HepG2 (cell line): Measurements from ENCODE around the gene S100Z. TPM values are rescaled to one million over a fixed set of nuclear protein-coding genes. Genes with fewer than 3 reads are reported as not detected.

Source experiments
- ATAC-seq: fragments of 200-7000 bp; cut with Tn5 transposase; 3 replicates; pipeline ENCODE4 v1.9.1; 2020; ENCODE audit warnings: mild to moderate bottlenecking, moderate library complexity
- BruUV-seq: library from RNA; stranded (reverse); fragments of 400-500 nt; replicated peaks from 2 replicates; lab custom pipeline; 2021; lab: Mats Ljungman, UMichigan
- CTCF ChIA-PET: fragments of 300-600 bp; formaldehyde crosslinking; extraction: SDS; loops from one replicate; lab custom pipeline; 2021; ENCODE audit warnings: low total read pairs, inconsistent platforms, low intra/inter-chr PET ratio; lab: Yijun Ruan, JAX
- POLR2A ChIA-PET: fragments of 350-600 bp; sonication (Branson Sonifier 250); formaldehyde crosslinking; loops from one replicate; lab custom pipeline; 2020; ENCODE audit warnings: antibody characterized with exemption, inconsistent platforms; lab: Yijun Ruan, JAX
- DNase-seq: peaks from one replicate; pipeline ENCODE4 v3.0.0-alpha.2; 2015; ENCODE audit warnings: low spot score
- FAIRE-seq: peaks from 3 replicates; lab custom pipeline; 2011; peaks lifted over from hg19 to GRCh38; lab: Jason Lieb, UNC
- H2AFZ ChIP-seq: one replicate; pipeline ENCODE4 v1.6.1; 2011; ENCODE audit warnings: low read length, inconsistent platforms
- H3K27ac ChIP-seq: fragments of 300-600 bp; 3 replicates; pipeline ENCODE4 v1.8.0; 2011; ENCODE audit warnings: mixed run types, mild to moderate bottlenecking, mixed read lengths, low read length, inconsistent platforms; ENCODE audit not compliant: insufficient read depth; ENCODE audit errors: extremely low read length
- H3K27me3 ChIP-seq, 2 experiments: fragments of 200-600 bp in 1 of 2; 2 replicates in 1 of 2; 3 replicates in 1 of 2; pipeline versions ENCODE4 v1.6.0 to v1.8.0; 2011; ENCODE audit warnings: low read length in 2 of 2, mild to moderate bottlenecking in 2 of 2, moderate library complexity in 2 of 2, inconsistent platforms in 1 of 2; ENCODE audit not compliant: insufficient read depth in 2 of 2, control insufficient read depth in 1 of 2
- H3K36me3 ChIP-seq, 2 experiments: fragments of 200-600 bp in 1 of 2; replicated peaks in 1 of 2; 2 replicates in 1 of 2; 3 replicates in 1 of 2; pipeline versions ENCODE4 v1.5.1 to v1.8.0; 2011; ENCODE audit warnings: low read length in 2 of 2, inconsistent platforms in 1 of 2; ENCODE audit not compliant: insufficient read depth in 2 of 2, control insufficient read depth in 1 of 2
- H3K4me1 ChIP-seq: 2 replicates; pipeline ENCODE4 v1.5.1; 2012; ENCODE audit warnings: low read length, inconsistent platforms; ENCODE audit not compliant: insufficient read depth
- H3K4me2 ChIP-seq: 2 replicates; pipeline ENCODE4 v1.6.0; 2011; ENCODE audit warnings: low read depth, low read length, inconsistent platforms
- H3K4me3 ChIP-seq, 3 experiments: fragments of 200-600 bp in 1 of 3; sonication (generic), shearing (Covaris generic) in 1 of 3; replicated peaks in 1 of 3; 2 replicates each; pipeline ENCODE4 v1.5.1; 2011 to 2016; ENCODE audit warnings: low read length in 3 of 3, inconsistent platforms in 2 of 3, low read depth in 2 of 3, mild to moderate bottlenecking in 2 of 3, control low read depth in 1 of 3, mixed read lengths in 1 of 3; ENCODE audit not compliant: insufficient read depth in 1 of 3
- H3K79me2 ChIP-seq: one replicate; pipeline ENCODE4 v1.6.1; 2011; ENCODE audit warnings: low read length, inconsistent platforms; ENCODE audit not compliant: insufficient read depth
- H3K9ac ChIP-seq: 2 replicates; pipeline ENCODE4 v1.6.0; 2011; ENCODE audit warnings: mild to moderate bottlenecking, low read depth, low read length, inconsistent platforms; ENCODE audit not compliant: insufficient read depth
- H3K9me3 ChIP-seq: 2 replicates; pipeline ENCODE4 v1.5.1; 2012; ENCODE audit warnings: mild to moderate bottlenecking, low read length
- H4K20me1 ChIP-seq: 2 replicates; pipeline ENCODE4 v1.6.0; 2011; ENCODE audit warnings: inconsistent platforms, mild to moderate bottlenecking, low read length, moderate library complexity; ENCODE audit not compliant: insufficient read depth
- AHDC1 ChIP-seq: sonication (generic); formaldehyde crosslinking; IDR thresholded peaks from 2 replicates; pipeline ENCODE4 v1.5.1; 2020; ENCODE audit warnings: mild to moderate bottlenecking, missing genetic modification reagents, borderline replicate concordance
- SRSF9 ChIP-seq: fragments of 200-400 bp; formaldehyde crosslinking; IDR thresholded peaks from 2 replicates; pipeline ENCODE4 v1.6.1; 2018; ENCODE audit warnings: borderline replicate concordance, mild to moderate bottlenecking, low read depth, low read length; ENCODE audit not compliant: insufficient read depth, poor library complexity, severe bottlenecking
- TSC22D2 ChIP-seq: sonication (generic); formaldehyde crosslinking; IDR thresholded peaks from 2 replicates; pipeline ENCODE4 v1.5.1; 2020; ENCODE audit warnings: missing genetic modification reagents, mild to moderate bottlenecking, borderline replicate concordance
- ZFYVE20 ChIP-seq: sonication (generic); formaldehyde crosslinking; IDR thresholded peaks from 2 replicates; pipeline ENCODE4 v1.8.0; 2023; ENCODE audit warnings: low read depth, mild to moderate bottlenecking, moderate library complexity, missing genetic modification reagents, borderline replicate concordance
- ZNF296 ChIP-seq: sonication (generic); formaldehyde crosslinking; conservative IDR thresholded peaks from 2 replicates; pipeline ENCODE4 v1.5.0; 2020; ENCODE audit warnings: mild to moderate bottlenecking, missing genetic modification reagents
- ZNF446 ChIP-seq: sonication (generic); formaldehyde crosslinking; IDR thresholded peaks from 2 replicates; pipeline ENCODE4 v1.5.0; 2020; ENCODE audit warnings: mild to moderate bottlenecking, missing genetic modification reagents
- ZNF512B ChIP-seq: sonication (generic); formaldehyde crosslinking; IDR thresholded peaks from 2 replicates; pipeline ENCODE4 v1.5.1; 2020; ENCODE audit warnings: missing genetic modification reagents, mild to moderate bottlenecking, borderline replicate concordance
- WGBS: methylation state at CpG from one replicate; pipeline ENCODE4 v1.1.6; 2017; ENCODE audit warnings: low lambda C conversion rate; 5-methylcytosine and 5-hydroxymethylcytosine counted together
- in situ Hi-C: cut with HindIII; loops from 2 replicates; pipeline ENCODE4 v1.10.0; 2017; ENCODE audit warnings: low pct_unique_long_range_greater_than_20kb; ENCODE audit not compliant: extremely low pct_ligation_motif_present
- intact Hi-C: fragments of 100-400 bp; cut with micrococcal nuclease; formaldehyde crosslinking; loops from one replicate; pipeline ENCODE4 v1.10.0; 2022; ENCODE audit not compliant: unreplicated experiment
- polyA plus RNA-seq, 8 experiments: library from polyadenylated mRNA; depleted of rRNA in 3 of 8; stranded (reverse) in 7 of 8; unstranded in 1 of 8; fragments of >200 nt; fragmentation: Illumina TruSeq in 4 of 8; extraction: Trizol in 4 of 8; gene quantifications; 2 replicates each; pipeline versions ENCODE4 v1.2.1 to v1.2.3, GENCODE V29; 2011 to 2016; ENCODE audit warnings: low read depth in 4 of 8, missing spikeins in 1 of 8, mixed read lengths in 1 of 8; ENCODE audit not compliant: insufficient read depth in 1 of 8
- total RNA-seq, 5 experiments: library from RNA; depleted of rRNA; stranded (reverse); fragments of >200 nt; fragmentation: Illumina TruSeq; extraction: Trizol; gene quantifications; 2 replicates each; pipeline ENCODE4 v1.2.3, GENCODE V29; 2016; ENCODE audit warnings: low read depth in 1 of 5
- TF ChIP-seq, protein P1 (sequence below): sonication (generic); formaldehyde crosslinking; IDR thresholded peaks from 2 replicates; pipeline ENCODE4 v1.8.1; 2023; ENCODE audit warnings: mild to moderate bottlenecking, missing genetic modification reagents

The S100Z gene
- total and polyA plus RNA-seq, 2 of the 13 experiments (the other 11 are each of a cell fraction or from before 2014, with no cell fraction given) = 0.22 TPM; not detected in 1

- no peak overlapping the region for H2AFZ ChIP-seq
- no TSS peak for BruUV-seq
Measured at GRCh38 chr5:76954383-76954763, 104.6 kb downstream of the S100Z start.

More at GRCh38 chr5:76954383-76954763, 104.6 kb downstream of the S100Z start:
- POLR2A ChIA-PET = no interaction called here
- Histone ChIP-seq H3K27ac (no peak overlapping the region), H3K9me3 (no peaks in the 10 kb centered on the region), H3K9ac (no peak overlapping the region), H3K4me1 (no peaks in the 10 kb centered on the region), H3K36me3 (no peaks in the 10 kb centered on the region), H3K4me3 (no peak overlapping the region), H4K20me1 (no peaks in the 10 kb centered on the region), H3K4me2 (no peak overlapping the region), H3K27me3 (peaks cover 6 to 46% of the 10 kb centered on the region in 2 experiments), H3K79me2 (no peaks in the 10 kb centered on the region)
- FAIRE-seq (no peak), ATAC-seq (no peak), DNase-seq (no peak)
- CTCF ChIA-PET = no interaction called here
- intact Hi-C loops (no loop called here), in situ Hi-C loops (no loop called here)
- 16% methylated on average over 5 of the region's 25 CpGs for WGBS
- TF ChIP-seq ZFYVE20 (no peak), AHDC1 (CRISPR knock-in tag) (no peak), SRSF9 (no peak), ZNF446 (CRISPR knock-in tag) (no peak), ZNF296 (no peak), TSC22D2 (CRISPR knock-in tag) (no peak), ZNF512B (CRISPR knock-in tag) (no peak)
- TF ChIP-seq, protein P1, sequence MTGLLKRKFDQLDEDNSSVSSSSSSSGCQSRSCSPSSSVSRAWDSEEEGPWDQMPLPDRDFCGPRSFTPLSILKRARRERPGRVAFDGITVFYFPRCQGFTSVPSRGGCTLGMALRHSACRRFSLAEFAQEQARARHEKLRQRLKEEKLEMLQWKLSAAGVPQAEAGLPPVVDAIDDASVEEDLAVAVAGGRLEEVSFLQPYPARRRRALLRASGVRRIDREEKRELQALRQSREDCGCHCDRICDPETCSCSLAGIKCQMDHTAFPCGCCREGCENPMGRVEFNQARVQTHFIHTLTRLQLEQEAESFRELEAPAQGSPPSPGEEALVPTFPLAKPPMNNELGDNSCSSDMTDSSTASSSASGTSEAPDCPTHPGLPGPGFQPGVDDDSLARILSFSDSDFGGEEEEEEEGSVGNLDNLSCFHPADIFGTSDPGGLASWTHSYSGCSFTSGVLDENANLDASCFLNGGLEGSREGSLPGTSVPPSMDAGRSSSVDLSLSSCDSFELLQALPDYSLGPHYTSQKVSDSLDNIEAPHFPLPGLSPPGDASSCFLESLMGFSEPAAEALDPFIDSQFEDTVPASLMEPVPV (CRISPR knock-in tag) = no peak
